NCI-H2227 (cell line): ENCODE results near the gene CSNK1A1L.

Experiments used
- DNase-seq: peaks from one replicate; lab custom pipeline; 2025; ENCODE audit not compliant: unreplicated experiment; lab: John Stamatoyannopoulos, UW

The CSNK1A1L gene

GRCh38 chr13:37107456-37107855 lies 2.0 kb upstream of the CSNK1A1L start:
- no peak for DNase-seq

GRCh38 chr13:37106642-37107041 lies 1.2 kb upstream of the CSNK1A1L start:
- no peak for DNase-seq

- DNase-seq = no peak
Observed at GRCh38 chr13:37102896-37103295, 2.6 kb downstream of the CSNK1A1L start.

GRCh38 chr13:37101201-37101600 lies 4.3 kb downstream of the CSNK1A1L start:
- DNase-seq = no peak

- no peak for DNase-seq
Observed at GRCh38 chr13:37100731-37101130, 4.7 kb downstream of the CSNK1A1L start.

- DNase-seq = no peak
Observed at GRCh38 chr13:37097076-37097475, 8.4 kb downstream of the CSNK1A1L start.

GRCh38 chr13:37094840-37095239 lies 10.6 kb downstream of the CSNK1A1L start:
- DNase-seq = no peak

GRCh38 chr13:37094099-37094498 lies 11.4 kb downstream of the CSNK1A1L start:
- DNase-seq = no peak

- no peak for DNase-seq
Observed at GRCh38 chr13:37091835-37092234, 13.6 kb downstream of the CSNK1A1L start.

- DNase-seq = no peak
Observed at GRCh38 chr13:37090912-37091311, 14.6 kb downstream of the CSNK1A1L start.

GRCh38 chr13:37089495-37089894 lies 16.0 kb downstream of the CSNK1A1L start:
- DNase-seq = no peak

GRCh38 chr13:37087486-37087885 lies 18.0 kb downstream of the CSNK1A1L start:
- no peak for DNase-seq

- no peak for DNase-seq
Observed at GRCh38 chr13:37085606-37086005, 19.9 kb downstream of the CSNK1A1L start.

GRCh38 chr13:37076818-37077217 lies 28.6 kb downstream of the CSNK1A1L start:
- DNase-seq = no peak

GRCh38 chr13:37075164-37075563 lies 30.3 kb downstream of the CSNK1A1L start:
- DNase-seq = no peak

GRCh38 chr13:37074703-37075102 lies 30.8 kb downstream of the CSNK1A1L start:
- DNase-seq = no peak

- DNase-seq = no peak
Observed at GRCh38 chr13:37072024-37072423, 33.4 kb downstream of the CSNK1A1L start.

GRCh38 chr13:37070956-37071355 lies 34.5 kb downstream of the CSNK1A1L start:
- no peak for DNase-seq

GRCh38 chr13:37070145-37070695 lies 35.2 kb downstream of the CSNK1A1L start:
- DNase-seq = no peak

- DNase-seq = no peak
Observed at GRCh38 chr13:37069597-37070103, 35.8 kb downstream of the CSNK1A1L start.

GRCh38 chr13:37068962-37069361 lies 36.5 kb downstream of the CSNK1A1L start:
- no peak for DNase-seq

- DNase-seq = no peak
Observed at GRCh38 chr13:37067874-37068273, 37.6 kb downstream of the CSNK1A1L start.

GRCh38 chr13:37065890-37066526 lies 39.5 kb downstream of the CSNK1A1L start:
- no peak for DNase-seq
